ENCODE measurements around the gene POLD3.
"Not testable (repeated sequence)": the region's sequence is repeated elsewhere in the genome, so short reads cannot be mapped to it uniquely, and the experiment has no call there.

The POLD3 gene

DNA sequence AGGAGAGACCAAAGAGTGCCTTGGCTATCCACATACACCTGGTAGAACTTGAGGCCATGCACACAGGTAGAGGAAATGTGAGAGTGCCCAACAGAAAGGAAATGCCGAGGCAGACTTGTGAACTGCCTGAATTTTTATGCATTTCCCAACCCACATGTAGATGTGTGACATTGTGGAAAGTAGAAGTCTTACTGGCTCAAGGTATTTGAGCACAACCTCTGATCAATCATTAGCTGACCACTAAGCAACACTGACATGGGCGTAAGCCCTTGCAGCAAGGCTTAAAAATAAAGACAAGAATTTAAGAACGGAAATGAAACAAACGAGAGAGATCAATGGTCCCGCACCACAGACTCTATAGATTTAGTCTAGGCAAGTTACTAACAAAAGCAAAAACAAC lies 62.6 kb downstream of the POLD3 start:
- Mint-ChIP-seq H3K27me3 (no peaks in the 10 kb centered on the region), H3K4me1 (ENCODE audit: low read depth in 2 of 2) (no peaks in the 10 kb centered on the region), H3K36me3 (ENCODE audit: insufficient read depth) (peaks cover 3% of the 10 kb centered on the region), H3K27ac (no peak overlapping the region), H3K4me3 (no peak overlapping the region), H3K9me3 (peaks cover 1 to 6% of the 10 kb centered on the region in 2 donors)
- DNase-seq (no peak), ATAC-seq (replicated peaks) (no peak)

DNA sequence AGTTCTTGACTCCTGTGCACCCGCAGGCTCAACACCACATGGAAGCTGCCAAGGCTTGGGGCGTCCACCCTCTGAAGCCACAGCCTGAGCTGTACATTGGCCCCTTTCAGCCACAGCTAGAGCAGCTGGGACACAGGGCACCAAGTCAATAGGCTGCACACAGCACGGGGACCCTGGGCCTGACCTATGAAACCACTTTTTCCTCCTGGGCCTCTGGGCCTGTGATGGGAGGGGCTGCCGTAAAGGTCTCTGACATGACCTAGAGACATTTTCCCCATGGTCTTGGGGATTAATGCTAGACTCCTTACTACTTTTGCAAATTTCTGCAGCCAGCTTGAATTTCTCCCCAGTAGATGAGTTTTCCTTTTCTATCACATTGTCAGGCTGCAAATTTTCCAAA lies 66.7 kb downstream of the POLD3 start:
- not testable (repeated sequence) for H3K27ac Mint-ChIP-seq; ATAC-seq (replicated peaks); H3K4me1 Mint-ChIP-seq (ENCODE audit: low read depth in 2 of 2); H3K36me3 Mint-ChIP-seq (ENCODE audit: insufficient read depth); H3K4me3 Mint-ChIP-seq; DNase-seq; H3K27me3 Mint-ChIP-seq
- H3K9me3 Mint-ChIP-seq: peaks cover 5 to 17% of the 10 kb centered on the region in 2 donors

DNA sequence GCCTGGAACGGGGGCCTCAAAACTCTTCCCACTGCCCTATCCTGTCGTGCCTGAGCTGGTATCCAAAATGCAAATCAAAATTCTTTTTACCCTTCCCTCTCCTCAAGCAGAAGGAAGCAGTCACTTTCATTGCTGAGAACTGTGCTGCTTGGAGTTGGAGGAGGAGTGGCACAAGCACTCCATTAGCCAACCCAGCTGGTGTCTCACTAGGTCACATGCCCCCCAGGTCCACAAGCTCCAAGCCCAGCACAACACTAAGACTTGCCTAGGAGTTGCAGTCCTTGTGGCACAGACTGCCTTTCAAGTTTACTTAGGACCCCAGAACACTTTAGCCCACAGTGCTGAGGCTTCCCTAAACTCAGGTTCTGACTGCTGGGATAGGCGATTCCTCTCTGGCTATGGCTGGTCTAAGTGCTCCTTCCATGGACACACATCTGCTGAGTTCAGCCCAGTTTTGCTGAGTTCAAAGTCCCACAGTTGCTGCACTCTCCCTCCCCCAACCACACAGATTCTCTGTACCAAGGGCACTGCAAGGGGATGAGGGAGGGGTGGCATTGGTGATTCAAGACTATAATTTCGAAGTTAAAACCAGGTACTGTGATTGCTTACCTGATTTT lies 70.2 kb downstream of the POLD3 start:
- H3K4me1 Mint-ChIP-seq (ENCODE audit: low read depth in 2 of 2): peaks cover 0 to 2% of the 10 kb centered on the region in 2 donors
- H3K9me3 Mint-ChIP-seq: peaks cover 5 to 17% of the 10 kb centered on the region in 2 donors
- DNase-seq: no peak
- no peak for ATAC-seq (replicated peaks)
- no peaks in the 10 kb centered on the region for H3K36me3 Mint-ChIP-seq (ENCODE audit: insufficient read depth)
- no peak overlapping the region for H3K4me3 Mint-ChIP-seq
- no peaks in the 10 kb centered on the region for H3K27me3 Mint-ChIP-seq
- no peak overlapping the region for H3K27ac Mint-ChIP-seq

DNA sequence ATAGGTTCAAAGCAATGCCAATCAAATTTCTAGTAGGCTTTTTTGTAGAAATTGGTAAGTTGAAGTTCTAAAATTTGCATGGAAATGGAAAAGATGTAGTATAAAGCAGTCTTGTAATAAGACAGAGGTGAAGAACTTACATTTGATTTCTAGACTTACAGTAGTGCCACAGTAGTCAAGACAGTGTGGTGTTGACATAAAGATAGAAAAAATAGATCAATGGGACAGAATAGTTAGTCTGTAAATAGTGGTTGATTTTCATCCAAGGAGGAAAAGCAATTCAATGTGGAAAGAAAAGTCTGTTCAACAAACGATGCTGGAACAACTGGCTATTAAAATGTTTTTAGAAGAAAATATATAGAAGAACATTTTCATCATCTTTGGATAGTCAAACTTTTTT lies 70.9 kb downstream of the POLD3 start:
- Mint-ChIP-seq H3K4me1 (ENCODE audit: low read depth in 2 of 2) (peaks cover 0 to 2% of the 10 kb centered on the region in 2 donors), H3K4me3 (no peak overlapping the region), H3K36me3 (ENCODE audit: insufficient read depth) (no peaks in the 10 kb centered on the region), H3K27ac (no peak overlapping the region), H3K27me3 (no peaks in the 10 kb centered on the region), H3K9me3 (peaks cover 3 to 17% of the 10 kb centered on the region in 2 donors)
- ATAC-seq (replicated peaks) (no peak), DNase-seq (no peak)

DNA sequence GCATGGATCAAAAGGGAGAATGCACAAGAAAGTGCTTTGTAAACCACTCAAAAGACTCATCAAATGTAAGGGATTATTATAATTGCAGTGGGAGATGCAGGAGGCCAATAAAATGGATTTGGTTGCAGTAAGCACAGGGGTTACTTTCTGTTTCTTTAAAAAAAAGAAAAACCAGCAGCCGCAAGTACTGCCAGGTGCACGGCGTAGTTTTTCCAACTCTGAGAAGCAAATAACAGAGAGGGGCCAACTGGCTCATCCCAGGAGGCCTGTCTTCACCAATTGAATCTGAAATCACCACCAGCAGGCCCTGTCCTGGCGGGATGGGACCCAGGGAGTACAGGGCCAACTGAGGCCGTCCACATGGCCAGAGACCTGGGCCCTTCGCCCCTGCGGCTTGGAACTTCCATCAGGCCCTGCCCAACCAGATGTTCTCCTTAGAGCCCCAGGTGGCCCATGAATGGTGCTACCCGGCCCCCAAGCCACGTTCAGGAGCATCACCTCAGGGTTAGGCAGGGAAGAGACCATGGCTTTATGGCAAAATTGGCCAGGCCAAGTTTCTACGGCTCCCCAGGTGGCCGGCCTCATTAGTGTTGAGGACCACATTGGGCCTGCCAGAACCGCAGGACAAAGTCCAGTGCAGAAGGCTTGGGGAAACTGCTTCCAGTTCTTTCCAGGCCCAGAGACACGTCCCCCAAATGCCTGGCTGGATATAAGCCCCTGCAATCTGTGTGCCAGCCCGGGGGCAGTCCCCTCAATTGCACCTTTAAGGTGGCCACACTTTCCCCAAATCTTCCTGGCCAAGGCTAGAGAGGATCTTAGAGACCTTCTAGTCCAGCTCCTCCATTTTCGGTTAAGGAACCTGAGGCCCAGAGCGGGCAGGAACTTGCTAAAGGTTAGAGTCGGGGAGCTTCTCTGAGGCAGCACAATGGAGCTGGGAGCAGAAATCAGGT lies 77.1 kb downstream of the POLD3 start:
- Mint-ChIP-seq H3K36me3 (ENCODE audit: insufficient read depth) (no peaks in the 10 kb centered on the region), H3K27ac (no peak overlapping the region), H3K9me3 (no peaks in the 10 kb centered on the region), H3K27me3 (no peaks in the 10 kb centered on the region), H3K4me3 (no peak overlapping the region), H3K4me1 (ENCODE audit: low read depth in 2 of 2) (no peaks in the 10 kb centered on the region)
- DNase-seq (no peak), ATAC-seq (replicated peaks) (no peak)

DNA sequence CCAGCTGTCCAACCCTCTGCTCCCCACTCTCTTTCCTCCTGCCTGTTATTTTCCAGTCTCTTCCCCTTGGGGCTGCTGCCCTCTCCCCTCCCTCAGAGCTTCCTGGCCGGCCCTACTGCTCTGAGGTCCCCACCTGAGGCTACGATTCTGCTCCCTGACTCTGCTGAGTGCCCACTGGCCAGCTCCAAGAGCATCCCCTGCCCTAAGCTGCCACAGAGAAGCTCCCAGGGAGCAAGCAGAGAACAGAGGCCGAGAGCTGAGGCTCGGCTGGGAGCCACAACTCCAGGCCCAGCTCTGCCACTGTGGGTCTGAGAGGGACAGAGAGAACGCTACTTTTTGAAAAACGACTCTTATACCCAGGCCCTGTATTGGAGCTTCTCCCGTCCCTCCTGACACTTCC lies 77.8 kb downstream of the POLD3 start:
- Mint-ChIP-seq H3K4me3 (no peak overlapping the region), H3K4me1 (ENCODE audit: low read depth in 2 of 2) (no peaks in the 10 kb centered on the region), H3K27me3 (no peaks in the 10 kb centered on the region), H3K27ac (no peak overlapping the region), H3K36me3 (ENCODE audit: insufficient read depth) (no peaks in the 10 kb centered on the region), H3K9me3 (no peaks in the 10 kb centered on the region)
- ATAC-seq (replicated peaks): no peak
- no peak for DNase-seq

DNA sequence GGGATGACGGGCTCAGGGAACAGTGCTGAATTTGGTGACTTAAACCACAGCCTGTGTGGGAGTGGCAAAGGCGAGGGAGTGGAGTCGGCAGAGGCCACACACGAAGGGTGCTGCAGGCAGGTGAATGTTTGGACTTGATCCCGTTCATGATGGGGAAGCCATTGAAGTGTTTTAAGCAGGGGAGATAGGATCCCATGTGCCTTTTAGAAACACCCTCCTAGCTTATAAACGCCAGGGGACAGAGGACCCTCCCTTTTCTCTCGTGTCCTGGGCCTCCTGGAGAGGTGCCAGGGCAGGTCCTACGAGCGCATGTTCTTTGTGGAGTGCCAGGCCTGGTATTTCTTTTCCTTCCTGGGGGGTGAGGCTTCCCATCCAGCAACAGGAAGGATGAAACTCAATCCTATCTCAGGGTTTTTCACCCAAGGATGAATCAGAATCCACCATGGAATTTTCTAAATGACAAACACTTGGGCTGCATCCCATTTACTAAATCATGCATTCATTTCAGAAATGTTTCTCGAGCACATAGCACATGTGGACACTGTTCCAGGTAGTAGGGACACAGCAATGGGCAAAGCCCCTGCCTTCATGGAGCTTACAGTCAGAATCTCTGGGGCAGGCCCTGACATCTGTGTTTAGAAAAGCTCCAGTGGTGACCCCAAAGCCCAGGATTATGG lies 79.3 kb downstream of the POLD3 start:
- no peak overlapping the region for H3K4me3 Mint-ChIP-seq
- no peaks in the 10 kb centered on the region for H3K36me3 Mint-ChIP-seq (ENCODE audit: insufficient read depth)
- no peaks in the 10 kb centered on the region for H3K9me3 Mint-ChIP-seq
- no peaks in the 10 kb centered on the region for H3K4me1 Mint-ChIP-seq (ENCODE audit: low read depth in 2 of 2)
- H3K27ac Mint-ChIP-seq: no peak overlapping the region
- DNase-seq (no peak), ATAC-seq (replicated peaks) (no peak)
- no peaks in the 10 kb centered on the region for H3K27me3 Mint-ChIP-seq

DNA sequence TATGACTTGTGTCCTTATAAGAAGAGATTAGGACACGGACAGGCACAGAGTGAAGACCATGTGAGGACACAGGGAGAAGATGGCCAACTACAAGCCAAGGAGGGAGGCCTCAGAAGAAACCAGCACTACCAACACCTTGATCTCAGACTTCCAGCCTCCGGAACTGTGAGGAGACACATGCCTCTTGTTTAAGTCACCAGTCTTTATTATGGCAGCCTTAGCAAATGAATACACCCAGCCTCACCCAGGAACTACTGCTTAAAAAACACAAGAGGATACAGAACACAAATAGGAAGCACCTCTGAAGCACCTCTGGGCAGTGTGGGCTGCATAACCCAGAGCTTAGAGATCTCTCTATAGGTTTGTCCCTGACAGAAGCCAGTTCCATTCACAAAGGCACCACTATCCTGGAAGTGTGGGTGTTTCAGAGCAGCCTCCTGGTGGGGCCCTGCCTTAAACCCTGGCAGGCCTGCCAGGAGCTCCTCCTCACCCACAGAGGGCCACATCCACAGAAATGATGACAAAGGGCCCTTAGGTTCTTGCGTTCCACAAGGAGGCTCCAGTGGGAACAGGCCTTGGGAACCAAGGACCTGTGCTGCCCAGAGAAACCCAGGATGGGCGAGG lies 80.1 kb downstream of the POLD3 start:
- Mint-ChIP-seq H3K9me3 (no peaks in the 10 kb centered on the region), H3K4me1 (ENCODE audit: low read depth in 2 of 2) (no peaks in the 10 kb centered on the region), H3K4me3 (no peak overlapping the region), H3K27ac (no peak overlapping the region), H3K36me3 (ENCODE audit: insufficient read depth) (no peaks in the 10 kb centered on the region), H3K27me3 (no peaks in the 10 kb centered on the region)
- ATAC-seq (replicated peaks) (no peak), DNase-seq (no peak)

DNA sequence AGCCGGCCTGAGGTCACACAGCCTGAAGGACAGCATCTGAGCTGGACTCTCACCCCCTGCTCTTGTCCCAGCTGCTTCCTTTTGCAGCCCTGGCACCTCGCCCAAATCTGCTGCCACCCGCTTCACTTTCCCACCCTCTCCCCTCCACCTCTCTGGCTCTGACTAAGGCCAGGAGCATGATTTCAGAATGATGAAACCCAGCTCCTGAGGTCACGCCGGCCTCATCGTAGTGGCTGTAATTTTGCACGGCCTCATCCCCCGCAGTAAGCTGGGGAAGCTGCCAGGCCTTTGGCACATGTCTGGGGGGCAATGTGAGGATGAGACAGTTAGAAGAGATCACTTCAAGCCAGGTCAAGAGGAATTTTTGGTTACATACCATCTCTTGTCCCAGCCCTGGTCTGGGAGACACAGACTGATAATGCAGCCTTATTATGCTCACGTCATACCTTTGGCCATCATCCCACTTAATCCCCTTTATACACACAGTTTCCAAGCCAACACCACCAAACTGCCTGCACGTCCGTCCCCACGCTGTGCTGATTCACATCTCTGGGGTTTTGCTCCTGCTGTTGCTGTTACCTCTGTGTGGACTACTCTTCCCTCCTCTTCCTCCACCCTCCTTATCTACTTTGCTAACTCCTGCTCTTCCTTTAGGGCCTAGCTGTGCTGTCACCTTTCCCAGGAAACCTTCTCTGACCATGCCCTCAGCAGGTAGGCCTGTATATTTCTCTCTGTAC lies 80.7 kb downstream of the POLD3 start:
- Mint-ChIP-seq H3K4me3 (no peak overlapping the region), H3K36me3 (ENCODE audit: insufficient read depth) (no peaks in the 10 kb centered on the region), H3K27me3 (no peaks in the 10 kb centered on the region), H3K4me1 (ENCODE audit: low read depth in 2 of 2) (no peaks in the 10 kb centered on the region), H3K27ac (no peak overlapping the region), H3K9me3 (no peaks in the 10 kb centered on the region)
- ATAC-seq (replicated peaks) (no peak), DNase-seq (no peak)

DNA sequence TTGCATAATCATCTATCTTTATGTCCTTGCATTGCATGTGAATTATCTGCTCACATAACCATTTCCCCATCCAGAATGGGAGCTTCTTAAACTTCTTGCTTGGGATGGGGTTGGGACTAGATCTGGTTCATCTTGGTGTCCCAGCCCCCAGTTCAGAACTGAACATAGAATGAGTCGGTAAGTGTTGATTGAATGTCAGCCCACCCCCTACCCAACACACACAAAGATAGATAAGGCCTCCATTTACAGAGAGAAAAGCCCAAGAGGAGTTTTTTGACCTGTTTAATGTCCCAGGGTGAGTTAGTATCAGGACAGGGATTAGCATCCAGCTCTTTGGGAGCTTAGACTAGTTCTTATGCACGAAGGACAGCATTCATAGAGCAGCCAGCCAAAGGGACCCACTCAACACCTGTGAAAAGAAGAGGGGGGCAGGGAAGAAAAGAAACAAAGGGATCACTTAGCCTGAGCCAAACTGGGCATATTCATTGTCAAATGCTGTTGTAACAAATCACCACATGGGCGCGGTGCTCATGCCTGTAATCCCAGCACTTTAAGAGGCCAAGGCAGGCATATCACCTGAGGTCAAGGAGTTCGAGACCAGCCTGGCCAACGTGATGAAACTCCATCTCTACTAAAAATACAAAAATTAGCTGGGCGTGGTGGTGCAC lies 81.4 kb downstream of the POLD3 start:
- no peak overlapping the region for H3K27ac Mint-ChIP-seq
- H3K27me3 Mint-ChIP-seq: no peaks in the 10 kb centered on the region
- ATAC-seq (replicated peaks) (no peak), DNase-seq (no peak)
- H3K36me3 Mint-ChIP-seq (ENCODE audit: insufficient read depth): no peaks in the 10 kb centered on the region
- no peak overlapping the region for H3K4me3 Mint-ChIP-seq
- no peaks in the 10 kb centered on the region for H3K9me3 Mint-ChIP-seq
- H3K4me1 Mint-ChIP-seq (ENCODE audit: low read depth in 2 of 2): no peaks in the 10 kb centered on the region

DNA sequence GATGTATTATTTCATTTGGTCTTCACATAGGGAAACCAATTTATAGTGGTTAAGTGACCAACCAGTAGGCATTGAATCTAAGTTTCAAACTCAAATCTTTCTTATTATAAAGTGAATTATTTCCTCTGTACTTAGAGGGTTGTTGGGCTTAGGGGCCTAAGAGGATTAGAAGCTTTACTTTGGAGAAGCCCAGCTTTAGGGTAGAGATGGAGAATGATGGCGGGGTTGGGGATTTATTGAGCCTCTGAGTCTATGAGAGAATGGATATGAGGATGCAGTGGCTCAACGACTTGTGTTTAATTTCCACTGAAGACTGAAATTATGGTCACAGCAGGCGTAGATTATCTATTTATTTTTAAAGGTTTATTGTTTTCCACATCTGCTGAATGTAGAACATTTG lies 83.4 kb downstream of the POLD3 start:
- Mint-ChIP-seq H3K4me1 (ENCODE audit: low read depth in 2 of 2) (no peaks in the 10 kb centered on the region), H3K4me3 (no peak overlapping the region), H3K36me3 (ENCODE audit: insufficient read depth) (no peaks in the 10 kb centered on the region), H3K27ac (no peak overlapping the region), H3K9me3 (no peaks in the 10 kb centered on the region), H3K27me3 (peaks cover 6 to 15% of the 10 kb centered on the region in 2 donors)
- ATAC-seq (replicated peaks) (no peak), DNase-seq (no peak)

DNA sequence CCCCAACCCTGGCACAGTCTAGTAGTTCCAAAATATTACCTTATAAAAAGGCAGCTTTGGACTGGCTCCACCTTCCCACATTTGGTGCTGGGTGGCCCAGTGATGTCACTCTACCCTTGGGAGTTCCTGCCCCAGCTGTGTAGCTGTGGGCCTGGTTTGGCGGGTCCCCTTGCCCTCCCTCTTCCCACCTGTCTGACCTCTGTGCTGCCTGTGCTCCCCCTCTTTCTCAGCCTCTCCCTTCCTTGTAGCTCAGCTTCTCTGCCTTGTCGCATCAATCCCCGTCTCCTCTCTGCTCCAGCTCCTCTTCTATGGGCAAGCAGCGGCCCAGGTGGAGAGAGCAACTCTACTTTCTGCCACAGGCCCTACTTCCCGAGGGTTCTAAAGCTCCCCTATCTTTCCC lies 84.2 kb downstream of the POLD3 start:
- no peaks in the 10 kb centered on the region for H3K36me3 Mint-ChIP-seq (ENCODE audit: insufficient read depth)
- no peaks in the 10 kb centered on the region for H3K4me1 Mint-ChIP-seq (ENCODE audit: low read depth in 2 of 2)
- DNase-seq (no peak), ATAC-seq (replicated peaks) (no peak)
- no peak overlapping the region for H3K4me3 Mint-ChIP-seq
- peaks cover 7 to 24% of the 10 kb centered on the region in 2 donors for H3K27me3 Mint-ChIP-seq
- no peaks in the 10 kb centered on the region for H3K9me3 Mint-ChIP-seq
- no peak overlapping the region for H3K27ac Mint-ChIP-seq

All from effector memory CD8-positive, alpha-beta T cell (primary cell).